GM21360 (cell line): ENCODE measurements around the gene ALKBH1.

Experiments used
- ATAC-seq: cut with Tn5 transposase; IDR thresholded peaks from one replicate; pipeline ENCODE4 v1.9.1; 2021; ENCODE audit warnings: mild to moderate bottlenecking, moderate library complexity; ENCODE audit not compliant: unreplicated experiment

The ALKBH1 gene

GRCh38 chr14:77625360-77625759, 82.5 kb downstream of the ALKBH1 start:
- ATAC-seq = no peak

- no peak for ATAC-seq
Measured at GRCh38 chr14:77623201-77623600, 84.6 kb downstream of the ALKBH1 start.
